Neutrophil (primary cell): ENCODE results near the gene FOXC1.

Source experiments
- H3K27ac ChIP-seq: fragments of 200-600 bp; sonication (generic); 2 replicates; pipeline ENCODE4 v1.5.1; 2016; ENCODE audit warnings: mild to moderate bottlenecking, moderate library complexity
- H3K27me3 ChIP-seq: fragments of 200-600 bp; sonication (generic); 2 replicates; pipeline ENCODE4 v1.6.0; 2016; ENCODE audit warnings: mild to moderate bottlenecking
- H3K36me3 ChIP-seq: fragments of 200-600 bp; sonication (generic); 2 replicates; pipeline ENCODE4 v1.5.1; 2017
- H3K4me1 ChIP-seq, 2 experiments: fragments of 200-600 bp in 1 of 2; sonication (generic) in 1 of 2; 1 replicate in 1 of 2; 2 replicates in 1 of 2; pipeline versions ENCODE4 v1.5.1 to v1.6.1; 2013 to 2016; ENCODE audit warnings: low read depth in 1 of 2, low read length in 1 of 2, mild to moderate bottlenecking in 1 of 2, moderate library complexity in 1 of 2; ENCODE audit not compliant: control insufficient read depth in 1 of 2, insufficient read depth in 1 of 2
- H3K4me3 ChIP-seq, 2 experiments: fragments of 200-600 bp in 1 of 2; sonication (generic) in 1 of 2; 1 replicate in 1 of 2; 2 replicates in 1 of 2; pipeline ENCODE4 v1.5.1; 2013 to 2016; ENCODE audit warnings: low read depth in 1 of 2, low read length in 1 of 2, mild to moderate bottlenecking in 1 of 2, moderate library complexity in 1 of 2
- H3K9me3 ChIP-seq: fragments of 200-600 bp; sonication (generic); 2 replicates; pipeline ENCODE4 v1.5.1; 2016
- TF ChIP-seq, protein P1 (sequence below): fragments of 200-600 bp; sonication (generic); IDR thresholded peaks from 2 replicates; pipeline ENCODE4 v1.5.1; 2016; ENCODE audit warnings: antibody characterized with exemption

FOXC1 gene

DNA sequence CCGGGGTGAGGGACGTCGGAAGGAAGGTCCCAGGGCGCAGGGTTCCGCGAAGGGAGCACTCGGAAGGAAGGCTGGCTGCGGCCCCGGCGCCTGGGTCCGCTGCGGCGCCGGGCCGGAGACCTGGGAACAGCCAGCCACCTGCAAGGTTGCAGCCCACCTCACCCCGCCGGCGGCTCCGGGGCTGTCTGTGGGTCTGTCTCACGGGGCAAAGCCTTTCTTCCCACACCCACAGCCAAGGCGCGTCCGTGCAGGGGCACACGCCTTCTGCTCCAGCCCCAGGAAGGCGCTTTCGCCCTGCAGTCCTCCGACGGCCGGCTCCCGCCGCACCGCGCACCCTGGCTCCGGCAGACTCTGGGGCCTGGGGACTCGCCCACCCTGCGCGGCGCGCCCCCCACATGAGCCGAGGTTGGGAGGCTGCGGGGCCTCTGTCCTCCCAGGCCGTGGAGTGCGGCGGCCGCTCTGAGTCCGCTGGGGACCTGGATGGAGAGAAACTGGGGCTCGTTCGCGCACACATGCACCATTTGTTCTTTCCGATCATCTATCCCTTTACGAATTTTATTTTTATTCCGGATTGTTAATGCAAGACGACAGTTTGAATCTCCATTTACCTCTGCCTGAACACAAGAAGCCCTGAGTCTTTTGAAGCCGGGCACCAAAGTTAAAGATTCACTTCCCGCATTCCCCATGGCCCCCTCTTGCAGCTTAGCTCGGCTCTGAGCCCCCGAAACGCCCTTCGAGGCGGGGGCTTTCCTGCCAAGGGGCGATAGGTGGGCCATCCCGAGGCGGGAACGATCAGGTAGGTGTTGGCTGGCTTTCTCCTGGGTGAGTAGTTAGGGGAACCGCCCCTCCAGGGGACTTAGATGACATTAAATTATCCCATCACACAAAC lies 4.5 kb upstream of the FOXC1 start:
- no peaks in the 10 kb centered on the region for H3K36me3 ChIP-seq
- peaks cover 42 to 52% of the 10 kb centered on the region in 2 experiments for H3K4me1 ChIP-seq
- H3K27ac ChIP-seq, result no peak overlapping the region
- TF ChIP-seq, protein P1, sequence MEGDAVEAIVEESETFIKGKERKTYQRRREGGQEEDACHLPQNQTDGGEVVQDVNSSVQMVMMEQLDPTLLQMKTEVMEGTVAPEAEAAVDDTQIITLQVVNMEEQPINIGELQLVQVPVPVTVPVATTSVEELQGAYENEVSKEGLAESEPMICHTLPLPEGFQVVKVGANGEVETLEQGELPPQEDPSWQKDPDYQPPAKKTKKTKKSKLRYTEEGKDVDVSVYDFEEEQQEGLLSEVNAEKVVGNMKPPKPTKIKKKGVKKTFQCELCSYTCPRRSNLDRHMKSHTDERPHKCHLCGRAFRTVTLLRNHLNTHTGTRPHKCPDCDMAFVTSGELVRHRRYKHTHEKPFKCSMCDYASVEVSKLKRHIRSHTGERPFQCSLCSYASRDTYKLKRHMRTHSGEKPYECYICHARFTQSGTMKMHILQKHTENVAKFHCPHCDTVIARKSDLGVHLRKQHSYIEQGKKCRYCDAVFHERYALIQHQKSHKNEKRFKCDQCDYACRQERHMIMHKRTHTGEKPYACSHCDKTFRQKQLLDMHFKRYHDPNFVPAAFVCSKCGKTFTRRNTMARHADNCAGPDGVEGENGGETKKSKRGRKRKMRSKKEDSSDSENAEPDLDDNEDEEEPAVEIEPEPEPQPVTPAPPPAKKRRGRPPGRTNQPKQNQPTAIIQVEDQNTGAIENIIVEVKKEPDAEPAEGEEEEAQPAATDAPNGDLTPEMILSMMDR, result no peak
- no peaks in the 10 kb centered on the region for H3K9me3 ChIP-seq
- peak overlapping the region; percentile 45 to 75 for H3K4me3 ChIP-seq
- peaks cover 99% of the 10 kb centered on the region for H3K27me3 ChIP-seq

DNA sequence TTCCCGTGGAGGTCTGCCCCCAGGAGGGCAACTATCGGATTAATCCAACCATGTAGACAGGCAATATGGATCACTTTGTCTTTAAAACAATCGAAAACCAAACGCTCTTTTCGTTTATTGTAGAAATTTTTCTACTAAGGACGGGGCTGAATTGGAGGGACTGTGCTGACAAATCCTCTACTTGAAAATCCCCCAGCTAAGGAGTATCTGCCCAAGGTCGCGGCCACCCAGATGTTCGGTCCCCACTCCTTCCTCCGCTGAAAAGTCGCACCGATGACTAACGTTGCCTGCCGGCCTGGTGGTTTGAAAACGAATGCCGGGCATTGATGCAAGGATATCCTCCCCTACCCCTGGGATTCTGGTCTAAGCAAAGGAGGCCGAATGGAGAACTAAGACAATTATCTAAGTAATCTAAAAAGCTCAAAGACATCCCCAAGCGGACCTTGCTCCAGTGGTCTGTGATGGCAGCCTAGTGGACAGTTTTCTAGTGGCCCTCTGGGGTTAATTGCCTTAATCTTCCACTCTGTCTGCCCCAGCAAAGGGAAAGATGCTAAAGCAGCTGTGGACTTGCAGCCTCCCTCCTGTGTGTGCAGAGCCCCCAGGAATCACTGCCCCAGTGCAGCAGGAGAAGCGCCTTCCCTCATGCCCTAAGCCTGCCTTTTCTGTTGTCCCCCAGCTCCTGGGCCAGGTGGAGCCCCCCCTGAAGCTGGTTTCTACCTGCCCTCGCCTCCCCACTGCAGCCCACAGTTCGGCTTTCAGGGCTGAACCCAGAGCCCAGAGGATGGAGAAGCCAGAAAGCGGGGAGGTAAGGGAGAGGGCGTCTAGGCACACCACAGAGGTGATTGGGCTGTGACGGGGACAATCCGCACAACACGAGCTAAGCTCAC lies 3.6 kb upstream of the FOXC1 start:
- H3K36me3 ChIP-seq, result no peaks in the 10 kb centered on the region
- TF ChIP-seq, protein P1, result no peak
- H3K4me1 ChIP-seq, result peaks cover 46 to 60% of the 10 kb centered on the region in 2 experiments
- H3K9me3 ChIP-seq, result no peaks in the 10 kb centered on the region
- H3K27ac ChIP-seq, result no peak overlapping the region
- H3K27me3 ChIP-seq, result peaks cover 99% of the 10 kb centered on the region
- no peak overlapping the region for H3K4me3 ChIP-seq

DNA sequence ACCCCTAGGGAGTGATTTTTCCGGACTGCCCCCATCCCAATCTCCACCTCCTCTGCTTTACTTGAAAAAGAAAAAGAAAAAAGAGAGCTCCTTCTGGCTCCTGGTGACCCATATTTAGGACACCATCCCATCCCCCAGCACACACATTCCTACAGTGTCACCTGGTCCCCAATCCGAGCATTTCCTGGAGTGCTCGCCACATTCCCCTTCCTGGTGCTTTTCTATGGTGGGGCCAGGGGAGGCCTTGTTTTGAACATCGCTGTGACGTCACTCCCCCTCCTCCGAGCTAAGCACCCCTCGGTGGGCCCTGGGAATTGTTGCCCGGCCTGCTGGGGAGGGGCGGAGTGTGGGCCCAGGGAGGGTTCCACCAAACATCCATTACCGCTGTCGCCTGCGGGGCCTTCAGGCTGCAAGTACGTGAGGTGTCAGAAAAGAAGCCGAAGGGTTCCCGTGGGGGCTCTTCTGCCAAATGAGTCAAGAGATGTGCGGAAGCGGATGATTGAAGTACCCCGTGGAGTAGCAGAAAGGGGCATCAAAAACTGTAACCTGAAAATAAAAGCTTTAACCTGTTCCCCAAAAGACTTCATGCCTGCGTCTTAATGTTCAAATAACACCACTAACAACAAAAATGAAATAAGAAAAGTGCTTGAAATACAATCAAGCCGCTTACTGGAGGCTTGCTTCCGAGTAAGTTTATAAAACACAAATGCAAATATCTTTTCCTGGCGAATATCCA lies 2.8 kb upstream of the FOXC1 start:
- H3K9me3 ChIP-seq, result no peaks in the 10 kb centered on the region
- no peaks in the 10 kb centered on the region for H3K36me3 ChIP-seq
- TF ChIP-seq, protein P1, result no peak
- peaks cover 99% of the 10 kb centered on the region for H3K27me3 ChIP-seq
- H3K4me3 ChIP-seq, result peak overlapping the region; percentile 35 to 37
- no peak overlapping the region for H3K27ac ChIP-seq
- peaks cover 49 to 67% of the 10 kb centered on the region in 2 experiments for H3K4me1 ChIP-seq

DNA sequence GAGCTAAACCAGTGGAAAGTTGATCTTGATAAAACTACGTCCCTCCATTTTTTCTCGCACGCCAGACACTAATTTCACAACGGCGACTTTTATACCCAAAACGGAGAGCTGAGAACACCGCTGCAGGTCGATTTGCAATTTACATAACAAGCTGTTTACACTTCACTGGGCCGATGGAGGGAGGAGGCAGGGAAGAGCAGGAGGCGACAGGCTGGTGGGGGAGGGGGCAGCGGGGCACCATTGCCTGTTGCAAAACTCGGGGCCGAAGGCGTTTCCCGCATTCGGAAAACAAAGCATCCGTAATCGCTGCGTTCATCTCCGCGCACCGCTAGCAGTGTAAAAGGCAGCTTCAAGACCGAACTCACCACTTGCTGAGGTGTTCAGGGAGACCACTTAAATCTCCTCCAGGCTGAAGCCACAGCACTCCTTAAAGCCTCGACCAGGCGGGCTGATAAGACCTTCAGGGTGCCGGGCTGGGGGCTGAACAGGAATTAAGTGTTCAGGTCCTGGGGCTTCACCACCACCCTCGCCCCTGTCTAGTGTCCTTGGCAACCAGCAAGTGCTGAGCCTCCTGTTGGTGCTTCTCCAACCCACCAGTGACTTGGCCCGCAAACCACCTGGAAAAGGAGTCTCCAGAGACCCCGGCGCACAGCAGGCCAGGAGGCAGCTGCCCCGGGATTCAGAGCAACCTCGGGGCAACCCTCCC lies 2.0 kb upstream of the FOXC1 start:
- H3K9me3 ChIP-seq, result no peaks in the 10 kb centered on the region
- peaks cover 99% of the 10 kb centered on the region for H3K27me3 ChIP-seq
- no peak overlapping the region for H3K27ac ChIP-seq
- peaks cover 56 to 71% of the 10 kb centered on the region in 2 experiments for H3K4me1 ChIP-seq
- TF ChIP-seq, protein P1, result no peak
- H3K36me3 ChIP-seq, result no peaks in the 10 kb centered on the region
- H3K4me3 ChIP-seq, result peak overlapping the region; percentile 35 to 37
